ENCODE data around the gene IKBKE. TPM values are rescaled to one million over a fixed set of nuclear protein-coding genes. Genes with fewer than 3 reads are reported as not detected.

IKBKE gene
- total RNA-seq, 2 donors from 2014 or later, result 5.0 to 8.5 TPM

- DNase-seq, result no peak
- Histone ChIP-seq H3K4me3 (ENCODE audit: low read length) (no peak overlapping the region), H3K9ac (ENCODE audit: extremely low read depth, low read length, poor library complexity, severe bottlenecking) (no peak overlapping the region), H3K27me3 (ENCODE audit: control insufficient read depth, insufficient read depth, low read length, poor library complexity, severe bottlenecking) (no peaks in the 10 kb centered on the region), H3K36me3 (ENCODE audit: control insufficient read depth, insufficient read depth, low read length) (no peaks in the 10 kb centered on the region), H3K4me1 (ENCODE audit: control insufficient read depth, insufficient read depth, low read length) (no peaks in the 10 kb centered on the region), H3K27ac (ENCODE audit: low read depth, low read length) (no peak overlapping the region), H3K9me3 (ENCODE audit: control insufficient read depth, low read length) (no peaks in the 10 kb centered on the region)
- no peaks in the 10 kb centered on the region for H3K9me3 Mint-ChIP-seq
- WGBS, 2 experiments (ENCODE audit: insufficient coverage in 1 of 2, insufficient read length in 1 of 2), result 89 to 93% methylated on average over 2 to 3 of the region's 3 CpGs
- H3K36me3 Mint-ChIP-seq (ENCODE audit: low read depth), result no peaks in the 10 kb centered on the region
- TF ChIP-seq, protein P1, sequence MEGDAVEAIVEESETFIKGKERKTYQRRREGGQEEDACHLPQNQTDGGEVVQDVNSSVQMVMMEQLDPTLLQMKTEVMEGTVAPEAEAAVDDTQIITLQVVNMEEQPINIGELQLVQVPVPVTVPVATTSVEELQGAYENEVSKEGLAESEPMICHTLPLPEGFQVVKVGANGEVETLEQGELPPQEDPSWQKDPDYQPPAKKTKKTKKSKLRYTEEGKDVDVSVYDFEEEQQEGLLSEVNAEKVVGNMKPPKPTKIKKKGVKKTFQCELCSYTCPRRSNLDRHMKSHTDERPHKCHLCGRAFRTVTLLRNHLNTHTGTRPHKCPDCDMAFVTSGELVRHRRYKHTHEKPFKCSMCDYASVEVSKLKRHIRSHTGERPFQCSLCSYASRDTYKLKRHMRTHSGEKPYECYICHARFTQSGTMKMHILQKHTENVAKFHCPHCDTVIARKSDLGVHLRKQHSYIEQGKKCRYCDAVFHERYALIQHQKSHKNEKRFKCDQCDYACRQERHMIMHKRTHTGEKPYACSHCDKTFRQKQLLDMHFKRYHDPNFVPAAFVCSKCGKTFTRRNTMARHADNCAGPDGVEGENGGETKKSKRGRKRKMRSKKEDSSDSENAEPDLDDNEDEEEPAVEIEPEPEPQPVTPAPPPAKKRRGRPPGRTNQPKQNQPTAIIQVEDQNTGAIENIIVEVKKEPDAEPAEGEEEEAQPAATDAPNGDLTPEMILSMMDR (conservative IDR thresholded peaks at IDR 0.05), result no peak
- no peaks in the 10 kb centered on the region for H3K4me1 Mint-ChIP-seq
- H3K4me3 Mint-ChIP-seq, result no peak overlapping the region
- H3K27ac Mint-ChIP-seq, result no peak overlapping the region
- H3K27me3 Mint-ChIP-seq (ENCODE audit: insufficient read depth), result peaks cover 7% of the 10 kb centered on the region
Observed at GRCh38 chr1:206534552-206534951, 64.3 kb downstream of the IKBKE start.

GRCh38 chr1:206535853-206536188, 65.5 kb downstream of the IKBKE start:
- Mint-ChIP-seq H3K9me3 (no peaks in the 10 kb centered on the region), H3K27ac (no peak overlapping the region), H3K4me3 (no peak overlapping the region), H3K27me3 (ENCODE audit: insufficient read depth) (peaks cover 7% of the 10 kb centered on the region), H3K36me3 (ENCODE audit: low read depth) (no peaks in the 10 kb centered on the region), H3K4me1 (no peaks in the 10 kb centered on the region)
- H3K27ac ChIP-seq (ENCODE audit: low read depth, low read length), result no peak overlapping the region
- H3K9ac ChIP-seq (ENCODE audit: extremely low read depth, low read length, poor library complexity, severe bottlenecking), result no peak overlapping the region
- no peak overlapping the region for H3K4me3 ChIP-seq (ENCODE audit: low read length)
- TF ChIP-seq, protein P1 (conservative IDR thresholded peaks at IDR 0.05), result no peak
- no peak for DNase-seq
- no peaks in the 10 kb centered on the region for H3K36me3 ChIP-seq (ENCODE audit: control insufficient read depth, insufficient read depth, low read length)
- no peaks in the 10 kb centered on the region for H3K4me1 ChIP-seq (ENCODE audit: control insufficient read depth, insufficient read depth, low read length)
- H3K9me3 ChIP-seq (ENCODE audit: control insufficient read depth, low read length), result no peaks in the 10 kb centered on the region
- no peaks in the 10 kb centered on the region for H3K27me3 ChIP-seq (ENCODE audit: control insufficient read depth, insufficient read depth, low read length, poor library complexity, severe bottlenecking)
- WGBS, 2 experiments (ENCODE audit: insufficient coverage in 1 of 2, insufficient read length in 1 of 2), result 90 to 96% methylated on average over 5 to 6 of the region's 6 CpGs

DNA sequence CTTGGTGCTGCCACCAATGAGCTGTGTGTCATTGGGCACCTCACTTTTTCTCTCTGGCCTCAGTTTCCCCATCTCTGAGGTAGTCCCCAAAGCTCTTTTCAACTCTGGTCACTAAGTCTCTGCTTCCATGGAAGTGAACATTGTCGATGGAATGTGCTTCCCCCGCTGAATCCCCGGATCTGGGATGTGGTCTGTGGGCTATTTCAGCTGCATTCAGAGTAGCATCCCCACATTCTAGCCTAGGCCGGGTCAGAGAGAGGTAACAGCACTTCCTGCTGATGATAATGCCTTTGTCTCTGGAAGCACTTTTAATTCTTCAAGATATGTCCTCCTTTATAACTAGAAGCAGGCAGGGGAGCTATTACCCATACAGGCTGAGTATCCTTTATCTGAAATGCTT, 66.9 kb downstream of the IKBKE start:
- Histone ChIP-seq H3K9me3 (ENCODE audit: control insufficient read depth, low read length) (no peaks in the 10 kb centered on the region), H3K36me3 (ENCODE audit: control insufficient read depth, insufficient read depth, low read length) (no peaks in the 10 kb centered on the region), H3K4me1 (ENCODE audit: control insufficient read depth, insufficient read depth, low read length) (no peaks in the 10 kb centered on the region), H3K27ac (ENCODE audit: low read depth, low read length) (no peak overlapping the region), H3K4me3 (ENCODE audit: low read length) (no peak overlapping the region), H3K27me3 (ENCODE audit: control insufficient read depth, insufficient read depth, low read length, poor library complexity, severe bottlenecking) (no peaks in the 10 kb centered on the region), H3K9ac (ENCODE audit: extremely low read depth, low read length, poor library complexity, severe bottlenecking) (no peak overlapping the region)
- TF ChIP-seq, protein P1 (conservative IDR thresholded peaks at IDR 0.05), result no peak
- 80 to 84% methylated on average over 3 to 4 of the region's 4 CpGs for WGBS, 2 experiments (ENCODE audit: insufficient coverage in 1 of 2, insufficient read length in 1 of 2)
- no peaks in the 10 kb centered on the region for H3K4me1 Mint-ChIP-seq
- H3K27me3 Mint-ChIP-seq (ENCODE audit: insufficient read depth), result peaks cover 4% of the 10 kb centered on the region
- no peaks in the 10 kb centered on the region for H3K36me3 Mint-ChIP-seq (ENCODE audit: low read depth)
- DNase-seq, result no peak
- H3K4me3 Mint-ChIP-seq, result no peak overlapping the region
- no peak overlapping the region for H3K27ac Mint-ChIP-seq
- no peaks in the 10 kb centered on the region for H3K9me3 Mint-ChIP-seq
